Stimulated activated CD4-positive, alpha-beta T cell treated with anti-CD3 and anti-CD28 coated beads, TNF-alpha, amount 100 ng/mL, for 4 hours (primary cell): ENCODE data around the gene TPRN.
A peak's percentile ranks its signal among the peaks of the same experiment; 100 is the strongest.

Source experiments
- DNase-seq, 3 experiments: peaks; one replicate each; pipeline ENCODE4 v3.0.0-alpha.2; 2020; ENCODE audit warnings: low read depth in 3 of 3

TPRN gene

DNA sequence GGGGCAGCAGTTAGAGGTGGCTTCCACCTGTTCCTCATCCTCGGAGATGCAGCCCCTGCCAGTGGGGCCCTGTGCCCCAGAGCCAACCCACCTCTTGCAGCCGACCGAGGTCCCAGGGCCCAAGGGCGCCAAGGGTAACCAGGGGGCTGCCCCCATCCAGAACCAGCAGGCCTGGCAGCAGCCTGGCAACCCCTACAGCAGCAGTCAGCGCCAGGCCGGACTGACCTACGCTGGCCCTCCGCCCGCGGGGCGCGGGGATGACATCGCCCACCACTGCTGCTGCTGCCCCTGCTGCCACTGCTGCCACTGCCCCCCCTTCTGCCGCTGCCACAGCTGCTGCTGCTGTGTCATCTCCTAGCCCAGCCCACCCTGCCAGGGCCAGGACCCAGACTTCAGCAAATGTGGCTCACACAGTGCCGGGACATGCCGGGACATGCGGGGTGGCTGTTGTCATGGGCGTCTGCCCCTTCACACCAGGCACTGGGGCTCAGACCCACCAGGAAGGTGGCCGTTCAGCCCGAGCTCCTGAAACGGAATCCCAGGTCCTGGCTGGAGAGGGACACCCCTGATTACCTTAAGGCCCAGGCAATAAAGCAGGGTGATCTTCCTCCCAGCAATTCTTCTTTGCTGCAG, 25.3 kb upstream of the TPRN start:
- DNase-seq: no peak

- no peak for DNase-seq
Measured at GRCh38 chr9:137224830-137225694, 24.5 kb upstream of the TPRN start, which contains the start of gene CYSRT1. Gene CYSRT1 (plus strand): TSS chr9:137225174. CDS start chr9:137225622, 448 bp downstream.

GRCh38 chr9:137223078-137223970, 22.8 kb upstream of the TPRN start:
- peak; percentile 98 to 99 (median 98) for DNase-seq

DNA sequence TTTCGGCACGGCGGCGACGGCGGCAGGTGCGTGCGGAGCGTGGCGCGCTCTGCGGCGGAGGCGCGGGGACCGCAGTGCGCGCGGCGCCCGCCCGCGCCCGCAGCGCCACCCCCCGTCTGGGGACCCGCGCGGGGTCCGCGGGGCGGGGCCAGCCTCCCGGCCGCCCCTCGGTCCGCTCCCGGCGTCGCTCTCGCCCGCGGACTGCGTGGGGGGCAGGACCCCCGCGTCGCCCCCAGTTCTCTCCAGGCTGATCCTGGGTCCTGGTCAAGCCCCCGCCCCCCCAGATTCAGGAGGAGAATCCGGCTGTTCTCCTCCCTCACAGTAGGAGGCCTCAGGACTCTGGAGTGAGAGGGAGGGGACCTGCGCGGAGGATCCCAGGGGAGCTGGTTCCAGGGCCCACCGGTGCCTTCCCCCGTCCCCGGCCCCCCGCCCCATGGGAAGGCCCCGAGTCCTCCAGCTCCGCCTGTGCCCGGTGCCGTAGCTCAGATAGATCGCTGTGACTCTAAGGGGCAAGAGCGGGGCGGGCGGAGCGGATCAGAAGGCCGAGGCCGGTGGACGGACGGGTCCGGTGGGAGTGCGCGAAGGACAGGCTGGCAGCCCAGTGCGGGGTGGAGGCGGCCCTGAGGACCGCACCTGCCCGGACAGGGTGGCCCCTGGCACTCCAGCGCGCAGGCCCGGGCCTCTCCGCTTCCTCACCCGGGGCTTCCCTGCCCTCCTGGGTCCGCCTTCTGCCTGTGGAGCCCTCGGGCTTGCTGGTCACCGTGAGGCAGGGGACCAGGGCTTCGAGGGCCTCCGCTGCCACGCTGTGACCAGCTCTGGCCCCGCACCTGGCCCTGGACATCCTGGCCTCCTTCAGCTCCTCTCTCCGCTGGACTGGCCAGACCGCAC, 21.9 kb upstream of the TPRN start, which contains the start of gene RNF208:
Gene RNF208 (minus strand): TSS at position 51 of the 888 bp plus-strand sequence. CDS start 1,028 bp downstream, outside the sequence.
- no peak for DNase-seq

DNA sequence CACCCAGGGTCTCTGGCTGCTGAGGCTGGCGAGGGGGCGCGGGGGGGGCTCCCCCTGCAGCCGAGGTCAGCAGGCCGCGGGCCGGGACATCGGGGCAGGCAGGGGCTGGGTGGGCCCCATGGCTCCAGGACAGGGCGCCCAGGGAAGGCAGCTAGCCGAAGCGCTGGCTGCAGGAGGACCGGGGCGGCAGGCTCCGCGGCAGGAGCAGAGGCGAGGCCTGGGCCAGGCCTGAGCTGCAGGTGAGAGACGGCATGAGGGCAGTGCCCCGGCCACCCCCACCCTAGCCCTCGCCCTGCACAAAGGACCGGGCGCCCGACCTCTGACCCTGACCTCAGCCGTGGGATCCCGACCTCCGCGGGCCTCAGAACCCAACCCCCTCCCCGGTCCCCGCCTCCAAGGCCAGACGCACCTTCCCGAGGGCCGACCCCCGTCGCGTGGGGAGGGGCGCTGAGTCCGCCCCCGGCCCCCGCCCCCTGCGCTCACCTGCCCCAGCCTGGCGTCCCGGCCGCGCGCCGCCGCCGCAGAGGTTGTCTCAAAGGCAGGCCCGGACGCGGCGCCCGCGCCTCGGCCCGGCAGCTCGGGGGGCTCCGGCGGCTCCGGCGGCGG, 21.1 kb upstream of the TPRN start:
- DNase-seq: no peak

- no peak for DNase-seq
Measured at GRCh38 chr9:137221095-137221505, 20.6 kb upstream of the TPRN start.

- no peak for DNase-seq
Measured at GRCh38 chr9:137220317-137221094, 20.0 kb upstream of the TPRN start.

DNA sequence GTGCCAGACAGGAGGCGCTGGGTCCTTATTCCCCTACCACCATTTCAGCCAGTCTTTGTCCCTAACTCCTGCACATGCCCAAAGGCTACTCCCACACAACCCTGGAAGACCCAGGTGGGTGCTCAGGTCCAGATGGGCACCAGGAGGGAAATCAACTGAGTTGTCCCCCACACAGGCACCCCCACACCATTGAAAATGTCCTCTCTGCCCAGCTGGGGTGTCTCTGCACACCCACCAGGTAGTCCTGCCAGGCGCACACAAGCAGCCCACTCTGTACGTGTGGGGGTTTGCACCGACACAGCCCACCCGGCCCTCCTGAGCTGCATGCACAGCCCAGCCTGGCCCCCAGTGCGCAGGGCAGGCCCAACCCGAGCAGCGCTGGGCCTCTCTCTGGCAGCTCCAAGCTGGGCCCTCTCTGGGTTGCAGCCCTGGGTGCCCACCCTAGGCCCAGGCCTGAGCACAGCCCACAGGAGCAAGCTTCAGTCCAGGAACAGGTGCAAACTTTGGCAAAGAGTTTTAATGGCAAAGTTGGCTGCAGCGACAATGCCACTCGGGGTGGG, 19.3 kb upstream of the TPRN start:
- no peak for DNase-seq

DNA sequence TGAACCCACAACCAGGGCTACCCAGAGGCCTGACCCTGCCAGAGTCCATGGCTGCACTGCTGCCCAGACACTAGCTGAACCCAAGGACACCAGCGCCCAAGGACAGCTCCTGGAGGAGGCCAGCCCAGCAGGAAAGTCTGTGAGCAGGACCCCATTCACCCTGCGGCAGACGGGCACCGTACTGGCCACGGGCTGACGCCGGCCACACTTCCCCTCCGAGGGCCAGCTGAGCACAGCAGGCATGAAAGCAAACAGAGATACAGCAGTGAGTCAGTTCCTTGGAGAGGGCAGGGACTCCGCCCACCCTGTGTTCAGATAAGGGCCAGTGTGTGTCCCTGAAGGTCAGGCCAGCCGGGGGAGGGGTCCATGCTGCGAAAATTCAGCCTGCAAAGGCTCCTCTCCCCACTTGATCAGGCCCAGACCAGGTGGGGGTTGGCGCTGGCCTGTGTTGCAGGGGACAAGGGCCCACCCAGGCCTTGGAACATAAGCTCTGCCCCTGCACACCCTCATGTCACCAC, 18.3 kb upstream of the TPRN start:
- DNase-seq: no peak

DNA sequence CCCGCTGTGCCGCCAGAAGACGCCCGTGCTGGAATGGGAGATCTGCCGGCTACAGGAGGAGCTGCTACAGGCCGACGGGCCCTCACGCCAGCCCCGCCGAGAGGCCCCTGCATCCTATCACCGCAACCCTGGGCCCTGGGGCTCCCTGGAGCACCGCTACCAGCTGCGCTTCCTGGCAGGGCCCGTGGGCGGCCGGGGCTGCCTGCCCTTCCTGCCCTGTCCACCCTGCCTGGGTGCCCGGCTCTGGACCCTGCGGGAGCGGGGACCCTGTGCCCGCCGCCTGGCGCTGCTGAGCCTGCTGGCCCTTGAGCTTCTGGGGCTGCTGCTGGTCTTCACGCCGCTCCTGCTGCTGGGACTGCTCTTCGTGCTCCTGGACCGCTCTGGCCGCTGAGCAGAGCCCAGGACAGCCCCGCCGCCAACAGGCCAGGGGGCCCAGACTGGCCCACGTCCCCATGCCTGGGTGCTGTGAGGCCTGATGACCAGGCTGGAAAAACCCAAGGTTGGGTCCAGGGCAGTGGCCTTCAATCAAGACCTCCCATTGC, 17.7 kb upstream of the TPRN start:
- DNase-seq: no peak

DNA sequence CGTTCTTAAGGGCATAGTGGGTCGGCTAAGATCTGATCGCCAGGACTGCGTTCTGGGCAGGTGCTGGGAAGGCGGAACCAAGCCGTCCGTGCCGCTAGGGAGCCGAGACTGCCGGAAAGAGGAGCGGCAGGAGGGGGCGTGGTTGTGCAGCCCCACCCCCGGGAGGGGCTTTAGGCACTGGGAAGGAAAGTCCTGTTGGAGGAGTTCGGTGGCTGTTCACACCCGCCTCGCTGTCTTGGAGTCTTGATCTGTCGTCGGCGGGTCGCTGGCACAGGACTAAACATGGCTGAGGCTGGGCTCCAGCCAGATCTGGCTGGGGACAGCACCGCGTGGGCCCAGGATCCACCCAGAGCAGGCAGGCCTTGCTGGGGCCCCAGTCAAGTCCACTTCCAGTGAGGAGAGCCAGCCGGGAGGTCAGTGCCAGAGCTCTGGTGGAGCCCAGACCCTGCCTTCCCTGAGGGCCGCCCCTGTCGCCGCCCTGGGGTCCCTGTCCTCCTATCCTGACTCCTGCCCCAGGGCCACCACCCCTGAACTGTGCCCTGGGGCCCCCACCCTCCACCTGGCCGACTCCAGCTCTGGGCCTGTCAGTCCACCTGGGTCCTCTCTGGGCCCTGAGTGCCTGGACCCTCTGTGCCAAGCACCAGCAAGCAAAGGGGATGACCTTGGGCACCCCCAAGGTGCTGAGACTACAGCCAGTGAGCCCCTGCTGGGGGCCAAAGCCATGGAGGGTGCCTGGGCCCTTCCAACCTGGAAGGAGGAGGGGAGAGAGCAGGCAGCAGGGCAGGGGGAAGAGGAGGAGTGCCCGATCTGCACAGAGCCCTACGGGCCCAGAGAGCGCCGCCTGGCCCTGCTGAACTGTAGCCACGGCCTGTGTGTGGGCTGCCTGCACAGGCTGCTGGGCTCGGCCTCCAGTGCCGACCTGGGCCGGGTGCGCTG, 17.0 kb upstream of the TPRN start:
- no peak for DNase-seq

GRCh38 chr9:137216188-137216965, 15.8 kb upstream of the TPRN start:
- DNase-seq: no peak

DNA sequence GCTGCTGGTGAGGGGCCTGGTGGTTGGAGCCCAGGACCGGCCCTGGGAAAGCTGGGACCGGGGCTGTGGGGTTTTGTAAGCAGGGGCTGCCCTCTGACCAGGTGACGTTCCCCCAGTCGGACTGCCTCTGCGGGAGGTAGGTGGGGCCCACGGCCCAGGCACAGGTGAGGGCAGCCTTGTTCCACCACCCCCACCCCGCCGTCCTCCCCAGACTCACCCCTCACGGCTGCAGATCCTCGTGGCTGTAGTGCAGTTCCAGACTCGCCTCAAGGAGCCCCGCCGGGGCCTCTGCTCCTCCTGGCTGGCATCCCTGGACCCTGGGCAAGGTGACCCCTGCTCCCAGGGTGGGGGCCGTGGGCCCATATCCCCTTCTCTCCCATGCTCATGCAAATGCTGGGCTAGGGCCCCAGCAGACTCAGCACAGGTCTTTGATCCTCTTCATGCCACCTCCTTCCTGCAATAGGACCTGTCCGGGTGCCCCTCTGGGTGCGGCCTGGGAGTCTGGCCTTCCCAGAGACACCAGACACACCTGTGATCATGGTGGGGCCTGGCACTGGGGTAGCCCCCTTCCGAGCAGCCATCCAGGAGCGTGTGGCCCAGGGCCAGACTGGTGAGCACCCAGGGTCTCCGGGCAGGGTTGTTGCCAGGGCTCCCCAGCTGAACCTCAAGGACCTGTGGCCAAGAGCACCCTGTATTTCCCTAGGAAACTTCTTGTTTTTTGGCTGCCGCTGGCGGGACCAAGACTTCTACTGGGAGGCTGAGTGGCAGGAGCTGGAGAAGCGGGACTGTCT, 14.8 kb upstream of the TPRN start:
- DNase-seq: no peak

GRCh38 chr9:137214620-137215019, 14.1 kb upstream of the TPRN start:
- no peak for DNase-seq

- DNase-seq: no peak
Measured at GRCh38 chr9:137213160-137214060, 12.9 kb upstream of the TPRN start.
